Endothelial cell of umbilical vein (primary cell): ENCODE data around the gene CRELD2.

Experiments used
- FOS ChIP-seq: IDR thresholded peaks from 2 replicates; pipeline ENCODE4 v1.6.1; 2011; ENCODE audit warnings: mild to moderate bottlenecking, low read length, moderate library complexity, borderline replicate concordance; ENCODE audit not compliant: insufficient read depth
- TF ChIP-seq, protein P1 (sequence below), 2 donors: IDR thresholded peaks; 1 replicate in 1 of 2; 2 replicates in 1 of 2; pipeline ENCODE4 v1.5.1; 2011; ENCODE audit warnings: low read length in 2 of 2, mild to moderate bottlenecking in 2 of 2, moderate library complexity in 2 of 2, control low read depth in 1 of 2, inconsistent platforms in 1 of 2, low read depth in 1 of 2; ENCODE audit not compliant: insufficient read depth in 1 of 2; ENCODE audit errors: extremely low read depth in 1 of 2

DNA sequence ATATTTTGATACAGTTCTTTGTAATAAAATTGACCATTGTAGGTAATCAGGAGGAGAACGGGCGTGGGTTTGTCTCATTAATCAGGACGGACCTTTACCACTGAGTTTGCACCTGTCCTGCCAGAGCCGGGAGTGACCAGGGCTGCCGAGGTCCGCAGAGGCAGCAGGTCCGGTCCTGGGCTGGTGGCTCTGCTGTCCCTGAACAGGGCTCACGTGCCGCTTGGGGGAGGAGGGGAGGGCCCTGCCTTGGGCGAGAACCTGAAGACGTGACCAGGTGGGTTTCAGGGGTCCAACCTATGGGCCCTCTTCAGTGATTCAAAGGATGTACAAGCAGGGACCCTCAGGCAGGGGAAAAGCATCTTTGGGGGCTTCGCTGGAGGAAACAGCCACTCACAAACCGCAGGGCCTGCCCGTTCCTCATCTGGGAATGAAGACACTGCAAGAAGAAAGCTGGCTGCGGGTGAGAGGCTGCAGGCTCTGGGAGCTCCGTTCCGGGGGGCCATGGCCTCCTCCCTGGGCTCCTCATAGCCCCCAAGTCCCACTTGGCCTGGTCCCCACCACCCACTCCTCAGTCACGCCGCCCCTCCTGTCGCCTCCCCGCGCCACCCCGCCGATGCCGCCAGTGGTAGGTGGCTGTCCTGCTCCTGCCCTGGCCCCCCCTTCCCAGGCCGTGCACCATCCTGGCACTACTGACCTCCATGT, 9.2 kb downstream of the CRELD2 start:
- TF ChIP-seq, protein P1, sequence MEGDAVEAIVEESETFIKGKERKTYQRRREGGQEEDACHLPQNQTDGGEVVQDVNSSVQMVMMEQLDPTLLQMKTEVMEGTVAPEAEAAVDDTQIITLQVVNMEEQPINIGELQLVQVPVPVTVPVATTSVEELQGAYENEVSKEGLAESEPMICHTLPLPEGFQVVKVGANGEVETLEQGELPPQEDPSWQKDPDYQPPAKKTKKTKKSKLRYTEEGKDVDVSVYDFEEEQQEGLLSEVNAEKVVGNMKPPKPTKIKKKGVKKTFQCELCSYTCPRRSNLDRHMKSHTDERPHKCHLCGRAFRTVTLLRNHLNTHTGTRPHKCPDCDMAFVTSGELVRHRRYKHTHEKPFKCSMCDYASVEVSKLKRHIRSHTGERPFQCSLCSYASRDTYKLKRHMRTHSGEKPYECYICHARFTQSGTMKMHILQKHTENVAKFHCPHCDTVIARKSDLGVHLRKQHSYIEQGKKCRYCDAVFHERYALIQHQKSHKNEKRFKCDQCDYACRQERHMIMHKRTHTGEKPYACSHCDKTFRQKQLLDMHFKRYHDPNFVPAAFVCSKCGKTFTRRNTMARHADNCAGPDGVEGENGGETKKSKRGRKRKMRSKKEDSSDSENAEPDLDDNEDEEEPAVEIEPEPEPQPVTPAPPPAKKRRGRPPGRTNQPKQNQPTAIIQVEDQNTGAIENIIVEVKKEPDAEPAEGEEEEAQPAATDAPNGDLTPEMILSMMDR (IDR thresholded peaks at IDR 0.05; ENCODE audit: extremely low read depth in 1 of 2, insufficient read depth in 1 of 2, low read depth in 1 of 2, low read length in 2 of 2) = no peak
- no peak for TF ChIP-seq FOS
